ENCODE measurements around the gene CSH2. TPM values are rescaled to one million over a fixed set of nuclear protein-coding genes. Genes with fewer than 3 reads are reported as not detected.

CSH2 gene
- total and polyA plus RNA-seq, 9 of the 15 experiments (the other 6 are each of a cell fraction or from before 2014, with no cell fraction given), result not detected

- no peak for TF ChIP-seq CEBPZ (IDR thresholded peaks at IDR 0.05; ENCODE audit: borderline replicate concordance, low read depth, low read length)
- no peak for TF ChIP-seq KLF10 (CRISPR knock-in tag; IDR thresholded peaks at IDR 0.05)
- TF ChIP-seq STAT6 (CRISPR knock-in tag; IDR thresholded peaks at IDR 0.05), result peak; percentile 87; the same call in 1 of the 2 replicates
- no peak for TF ChIP-seq ZNF551 (CRISPR knock-in tag; IDR thresholded peaks at IDR 0.05)
- TF ChIP-seq TSC22D4 (tag; IDR thresholded peaks at IDR 0.05), result no peak
- no peak; the same call in 1 of the 2 replicates for TF ChIP-seq ZNF586 (CRISPR knock-in tag; conservative IDR thresholded peaks at IDR 0.05)
- peak; percentile 100 for TF ChIP-seq ATF7 (IDR thresholded peaks at IDR 0.05)
- 0 out of 2 replicates have a peak, but pooled peaks have one; percentile 19 for TF ChIP-seq SMARCE1 (IDR thresholded peaks at IDR 0.05)
- peak; percentile 83 for TF ChIP-seq ELF2 (CRISPR knock-in tag; IDR thresholded peaks at IDR 0.05)
- TF ChIP-seq PCBP1 (IDR thresholded peaks at IDR 0.05; ENCODE audit: low read depth, low read length, poor library complexity, severe bottlenecking), result peak; percentile 85
- TF ChIP-seq DNMT1 (IDR thresholded peaks at IDR 0.05), result no peak
- no peak for TF ChIP-seq HDAC1 (IDR thresholded peaks at IDR 0.05)
- peak; percentile 84 for TF ChIP-seq EGR1 (conservative IDR thresholded peaks at IDR 0.05)
- peak; percentile 63 to 94; a peak in 2 of 4 replicates for TF ChIP-seq MLX (CRISPR knock-in tag; conservative IDR thresholded peaks at IDR 0.05)
- TF ChIP-seq RAD21 (CRISPR knock-in tag; conservative IDR thresholded peaks at IDR 0.05 in 1 of 2, IDR thresholded peaks at IDR 0.05 in 1 of 2), result 0 out of 4 replicates have a peak, but pooled peaks of 1 of the 2 experiments have one; percentile 11
- TF ChIP-seq CHD1 (IDR thresholded peaks at IDR 0.05; ENCODE audit: low read length), result no peak
- peak; percentile 86 for TF ChIP-seq BRD4 (IDR thresholded peaks at IDR 0.05)
- TF ChIP-seq ZNF263 (CRISPR knock-in tag; IDR thresholded peaks at IDR 0.05; ENCODE audit: borderline replicate concordance), result peak; percentile 75
- no peak for TF ChIP-seq RFX1 (IDR thresholded peaks at IDR 0.05)
- TF ChIP-seq U2AF2 (optimal IDR thresholded peaks at IDR 0.05; ENCODE audit: low read depth, low read length), result no peak
- peak; percentile 93 for TF ChIP-seq MAX (CRISPR knock-in tag; IDR thresholded peaks at IDR 0.05)
These were observed 24.4 kb downstream of the CSH2 start (continued) for GRCh38 chr17:63848834-63849689.

Measured in K562 (cell line).